22Rv1 (cell line): ENCODE measurements around the gene MOCS2.

Experiments used
- CTCF ChIP-seq: fragments of 450-650 bp; IDR thresholded peaks from 2 replicates; pipeline ENCODE4 v1.5.1; 2017; ENCODE audit warnings: mild to moderate bottlenecking
- ZFX ChIP-seq: fragments of 450-650 bp; IDR thresholded peaks from 2 replicates; pipeline ENCODE4 v1.6.1; 2017; ENCODE audit warnings: antibody characterized with exemption, borderline replicate concordance

- no peak for TF ChIP-seq CTCF
- TF ChIP-seq ZFX: no peak
These were observed 10.6 kb upstream of the MOCS2 start for GRCh38 chr5:53120165-53120564.
